ENCODE results near the gene C3orf18.

C3orf18 gene

GRCh38 chr3:50603261-50604109, 35.9 kb upstream of the C3orf18 start:
- DNase-seq = no peak

- DNase-seq = peak; percentile 60
Observed at GRCh38 chr3:50602595-50603191, 35.1 kb upstream of the C3orf18 start.

- peak; percentile 81 for DNase-seq
Observed at GRCh38 chr3:50600841-50601591, 33.5 kb upstream of the C3orf18 start.

- DNase-seq = no peak
Observed at GRCh38 chr3:50600141-50600753, 32.7 kb upstream of the C3orf18 start.

GRCh38 chr3:50599716-50600118, 32.2 kb upstream of the C3orf18 start:
- DNase-seq = no peak

- no peak for DNase-seq
Observed at GRCh38 chr3:50599115-50599715, 31.7 kb upstream of the C3orf18 start.

- DNase-seq = no peak
Observed at GRCh38 chr3:50594253-50594785, 26.8 kb upstream of the C3orf18 start.

GRCh38 chr3:50592568-50592967, 25.0 kb upstream of the C3orf18 start:
- no peak for DNase-seq

- no peak for DNase-seq
Observed at GRCh38 chr3:50591196-50591741, 23.7 kb upstream of the C3orf18 start.

GRCh38 chr3:50588759-50589433, 21.3 kb upstream of the C3orf18 start:
- no peak for DNase-seq

GRCh38 chr3:50587806-50588758, 20.5 kb upstream of the C3orf18 start:
- no peak for DNase-seq

GRCh38 chr3:50587373-50587772, 19.8 kb upstream of the C3orf18 start:
- DNase-seq = no peak

- DNase-seq = no peak
Observed at GRCh38 chr3:50586763-50587070, 19.2 kb upstream of the C3orf18 start.

GRCh38 chr3:50585919-50586762, 18.6 kb upstream of the C3orf18 start:
- no peak for DNase-seq

GRCh38 chr3:50584391-50584790, 16.8 kb upstream of the C3orf18 start:
- no peak for DNase-seq

- DNase-seq = no peak
Observed at GRCh38 chr3:50583897-50584296, 16.4 kb upstream of the C3orf18 start.

GRCh38 chr3:50582083-50582482, 14.5 kb upstream of the C3orf18 start:
- no peak for DNase-seq

- DNase-seq = no peak
Observed at GRCh38 chr3:50581459-50581842, 13.9 kb upstream of the C3orf18 start.

GRCh38 chr3:50580683-50581458, 13.3 kb upstream of the C3orf18 start:
- no peak for DNase-seq
